ENCODE measurements around the gene CALM1.

Gene CALM1

GRCh38 chr14:90396341-90397339, at the start of gene CALM1:
Gene CALM1, plus strand, starts transcription at chr14:90397029. Its CDS starts 202 bp downstream, at chr14:90397231.
- H3K9me3 Mint-ChIP-seq = no peaks in the 10 kb centered on the region

GRCh38 chr14:90348270-90348669, 48.6 kb upstream of the CALM1 start:
- Mint-ChIP-seq H3K36me3 (ENCODE audit: low read depth) (no peaks in the 10 kb centered on the region), H3K4me1 (peaks cover 6% of the 10 kb centered on the region), H3K4me3 (no peak overlapping the region), H3K9me3 (no peaks in the 10 kb centered on the region), H3K27me3 (no peaks in the 10 kb centered on the region), H3K27ac (no peak overlapping the region)
- ATAC-seq = no peak
- no peak for DNase-seq

More at GRCh38 chr14:90396341-90397339, at the start of gene CALM1:
- Mint-ChIP-seq H3K4me1 (peaks cover 36% of the 10 kb centered on the region), H3K27me3 (no peaks in the 10 kb centered on the region), H3K36me3 (ENCODE audit: low read depth) (peaks cover 29% of the 10 kb centered on the region), H3K27ac (peak within 1 kb of the TSS; percentile 93), H3K4me3 (peak within 1 kb of the TSS; percentile 94)
- ATAC-seq = peak; percentile 70
- DNase-seq = peak; percentile 98

GRCh38 chr14:90349739-90350138, 47.1 kb upstream of the CALM1 start:
- ATAC-seq (no peak), DNase-seq (no peak)
- no peak overlapping the region for H3K4me3 Mint-ChIP-seq
- H3K36me3 Mint-ChIP-seq (ENCODE audit: low read depth) = no peaks in the 10 kb centered on the region
- peaks cover 6% of the 10 kb centered on the region for H3K4me1 Mint-ChIP-seq
- no peak overlapping the region for H3K27ac Mint-ChIP-seq
- H3K9me3 Mint-ChIP-seq = no peaks in the 10 kb centered on the region
- H3K27me3 Mint-ChIP-seq = peaks cover 4% of the 10 kb centered on the region

GRCh38 chr14:90354551-90355298, 42.1 kb upstream of the CALM1 start:
- Mint-ChIP-seq H3K9me3 (no peaks in the 10 kb centered on the region), H3K27me3 (peaks cover 11% of the 10 kb centered on the region), H3K4me1 (peaks cover 3% of the 10 kb centered on the region), H3K4me3 (no peak overlapping the region), H3K36me3 (ENCODE audit: low read depth) (no peaks in the 10 kb centered on the region), H3K27ac (no peak overlapping the region)
- ATAC-seq (no peak), DNase-seq (no peak)

GRCh38 chr14:90355540-90356518, 41.0 kb upstream of the CALM1 start:
- no peak for ATAC-seq
- no peak for DNase-seq
- no peaks in the 10 kb centered on the region for H3K36me3 Mint-ChIP-seq (ENCODE audit: low read depth)
- no peaks in the 10 kb centered on the region for H3K4me1 Mint-ChIP-seq
- H3K4me3 Mint-ChIP-seq = no peak overlapping the region
- H3K27ac Mint-ChIP-seq = no peak overlapping the region
- H3K27me3 Mint-ChIP-seq = peaks cover 11% of the 10 kb centered on the region
- H3K9me3 Mint-ChIP-seq = no peaks in the 10 kb centered on the region

- peaks cover 11% of the 10 kb centered on the region for H3K27me3 Mint-ChIP-seq
- H3K36me3 Mint-ChIP-seq (ENCODE audit: low read depth) = no peaks in the 10 kb centered on the region
- DNase-seq (no peak), ATAC-seq (no peak)
- H3K4me3 Mint-ChIP-seq = no peak overlapping the region
- no peaks in the 10 kb centered on the region for H3K4me1 Mint-ChIP-seq
- no peaks in the 10 kb centered on the region for H3K9me3 Mint-ChIP-seq
- H3K27ac Mint-ChIP-seq = no peak overlapping the region
Observed at GRCh38 chr14:90356925-90357324, 39.9 kb upstream of the CALM1 start.

GRCh38 chr14:90358359-90358758, 38.5 kb upstream of the CALM1 start:
- Mint-ChIP-seq H3K27me3 (peaks cover 13% of the 10 kb centered on the region), H3K4me3 (no peak overlapping the region), H3K4me1 (no peaks in the 10 kb centered on the region), H3K9me3 (no peaks in the 10 kb centered on the region), H3K27ac (no peak overlapping the region), H3K36me3 (ENCODE audit: low read depth) (no peaks in the 10 kb centered on the region)
- ATAC-seq = no peak
- DNase-seq = no peak

GRCh38 chr14:90361865-90362557, 34.8 kb upstream of the CALM1 start:
- DNase-seq = no peak
- peaks cover 5% of the 10 kb centered on the region for H3K27me3 Mint-ChIP-seq
- H3K4me1 Mint-ChIP-seq = no peaks in the 10 kb centered on the region
- ATAC-seq = no peak
- H3K27ac Mint-ChIP-seq = no peak overlapping the region
- no peaks in the 10 kb centered on the region for H3K36me3 Mint-ChIP-seq (ENCODE audit: low read depth)
- H3K9me3 Mint-ChIP-seq = no peaks in the 10 kb centered on the region
- no peak overlapping the region for H3K4me3 Mint-ChIP-seq

- no peak for ATAC-seq
Observed at GRCh38 chr14:90362558-90362896, 34.3 kb upstream of the CALM1 start.

GRCh38 chr14:90368946-90369721, 27.7 kb upstream of the CALM1 start:
- DNase-seq = no peak

More at GRCh38 chr14:90362558-90362896, 34.3 kb upstream of the CALM1 start:
- no peak overlapping the region for H3K4me3 Mint-ChIP-seq
- no peaks in the 10 kb centered on the region for H3K4me1 Mint-ChIP-seq
- H3K36me3 Mint-ChIP-seq (ENCODE audit: low read depth) = no peaks in the 10 kb centered on the region
- no peak for DNase-seq
- no peak overlapping the region for H3K27ac Mint-ChIP-seq
- H3K27me3 Mint-ChIP-seq = peaks cover 5% of the 10 kb centered on the region
- H3K9me3 Mint-ChIP-seq = no peaks in the 10 kb centered on the region

GRCh38 chr14:90373887-90374286, 22.9 kb upstream of the CALM1 start:
- H3K27me3 Mint-ChIP-seq = peaks cover 1% of the 10 kb centered on the region
- ATAC-seq (no peak), DNase-seq (no peak)
- no peak overlapping the region for H3K4me3 Mint-ChIP-seq
- H3K9me3 Mint-ChIP-seq = no peaks in the 10 kb centered on the region
- no peak overlapping the region for H3K27ac Mint-ChIP-seq
- no peaks in the 10 kb centered on the region for H3K4me1 Mint-ChIP-seq
- no peaks in the 10 kb centered on the region for H3K36me3 Mint-ChIP-seq (ENCODE audit: low read depth)

More at GRCh38 chr14:90368946-90369721, 27.7 kb upstream of the CALM1 start:
- no peak overlapping the region for H3K27ac Mint-ChIP-seq
- H3K9me3 Mint-ChIP-seq = no peaks in the 10 kb centered on the region
- ATAC-seq = no peak
- peaks cover 1% of the 10 kb centered on the region for H3K27me3 Mint-ChIP-seq
- H3K4me3 Mint-ChIP-seq = no peak overlapping the region
- H3K36me3 Mint-ChIP-seq (ENCODE audit: low read depth) = no peaks in the 10 kb centered on the region
- no peaks in the 10 kb centered on the region for H3K4me1 Mint-ChIP-seq

GRCh38 chr14:90374813-90375212, 22.0 kb upstream of the CALM1 start:
- Mint-ChIP-seq H3K36me3 (ENCODE audit: low read depth) (no peaks in the 10 kb centered on the region), H3K4me1 (no peaks in the 10 kb centered on the region), H3K9me3 (no peaks in the 10 kb centered on the region), H3K27ac (no peak overlapping the region), H3K4me3 (no peak overlapping the region), H3K27me3 (peaks cover 1% of the 10 kb centered on the region)
- no peak for DNase-seq
- no peak for ATAC-seq

GRCh38 chr14:90375934-90376333, 20.9 kb upstream of the CALM1 start:
- Mint-ChIP-seq H3K27ac (no peak overlapping the region), H3K9me3 (no peaks in the 10 kb centered on the region), H3K27me3 (no peaks in the 10 kb centered on the region), H3K36me3 (ENCODE audit: low read depth) (no peaks in the 10 kb centered on the region), H3K4me1 (no peaks in the 10 kb centered on the region), H3K4me3 (no peak overlapping the region)
- no peak for DNase-seq
- no peak for ATAC-seq
